Astrocyte of the spinal cord (primary cell): ENCODE results near the gene CYSLTR2.

ENCODE experiments used
- DNase-seq: peaks from one replicate; pipeline ENCODE4 v3.0.0; 2011; ENCODE audit warnings: low read depth, low spot score
- H3K4me3 ChIP-seq: 2 replicates; pipeline ENCODE4 v1.5.1; 2011; ENCODE audit warnings: low read depth, mild to moderate bottlenecking, low read length, moderate library complexity
- CTCF ChIP-seq: IDR thresholded peaks from 2 replicates; pipeline ENCODE4 v1.5.1; 2012; ENCODE audit warnings: low read depth, mild to moderate bottlenecking, low read length, inconsistent platforms
- in situ Hi-C: cut with HindIII; loops from 2 replicates; pipeline ENCODE4 v1.10.0; 2017; ENCODE audit warnings: low sequenced_read_pairs

The CYSLTR2 gene

DNA sequence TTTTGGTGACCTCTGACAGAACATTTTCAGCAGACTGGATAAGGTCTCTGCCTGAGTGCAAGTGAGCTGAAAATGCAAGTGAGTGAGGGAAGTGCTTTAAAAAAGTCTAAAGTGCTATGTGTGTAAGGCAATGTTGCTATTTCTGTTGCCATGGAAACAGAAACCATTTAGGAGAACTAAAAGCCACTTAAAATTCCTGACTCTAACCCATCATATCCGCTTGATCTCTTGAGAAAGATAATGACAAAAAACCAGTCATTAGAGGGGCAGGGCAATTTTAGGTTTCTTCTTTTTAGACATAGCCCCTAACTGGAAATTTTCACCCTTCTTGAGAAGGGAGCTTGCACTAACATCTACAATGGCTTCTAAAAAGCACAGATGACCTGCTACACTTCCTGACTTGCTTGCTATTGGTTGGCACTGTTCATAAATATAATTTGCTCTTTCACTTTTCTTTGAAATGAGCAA, at the start of gene CYSLTR2:
CYSLTR2 (plus strand) TSS at position 458 of the 468 bp plus-strand sequence. CDS start 52,889 bp downstream, outside the sequence.
- no peak within 1 kb of the TSS for H3K4me3 ChIP-seq
- DNase-seq, result peak; percentile 60
- TF ChIP-seq CTCF, result no peak
- in situ Hi-C loops, result no loop called here

DNA sequence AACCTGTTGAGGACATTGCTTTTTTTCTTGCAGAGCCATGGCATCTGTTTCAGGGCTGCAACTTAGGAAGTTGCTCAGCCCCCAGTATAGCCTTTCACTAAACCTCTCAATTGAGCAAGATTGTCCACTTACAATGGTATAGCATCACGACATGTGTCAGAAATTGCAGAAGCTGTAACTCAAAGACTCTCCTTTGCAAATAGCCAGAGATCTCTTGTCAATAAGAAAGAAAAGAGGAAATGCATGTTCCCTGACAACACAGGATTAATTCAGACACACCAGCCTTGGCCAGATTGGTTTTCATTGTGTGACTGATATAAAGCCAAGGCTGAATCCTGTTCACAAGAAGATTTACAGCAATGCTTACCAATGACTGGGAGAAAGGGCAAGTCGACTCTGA, 38.7 kb upstream of the CYSLTR2 start:
- no peak for TF ChIP-seq CTCF
- DNase-seq, result no peak
- in situ Hi-C loops, result no loop called here
- H3K4me3 ChIP-seq, result no peak overlapping the region

DNA sequence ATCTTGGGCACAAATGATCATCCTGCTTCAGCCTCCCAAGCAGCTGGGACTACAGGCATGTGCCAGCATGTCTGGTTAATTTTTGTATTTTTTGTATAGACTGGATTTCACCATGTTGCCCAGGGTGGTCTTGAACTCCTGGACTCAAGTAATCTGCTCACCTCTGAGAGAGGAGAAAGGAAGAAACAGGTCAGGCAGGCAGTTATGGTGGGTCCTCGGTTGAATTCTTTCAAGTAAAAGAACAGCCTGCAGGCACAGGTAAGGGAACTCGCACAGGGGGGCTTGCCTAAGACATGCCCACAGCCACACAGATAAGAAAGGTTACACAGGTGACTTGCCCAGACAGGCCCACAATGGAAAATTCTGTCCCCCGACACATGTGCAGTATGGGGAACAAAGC, 34.8 kb upstream of the CYSLTR2 start:
- DNase-seq, result no peak
- H3K4me3 ChIP-seq, result no peak overlapping the region
- no peak for TF ChIP-seq CTCF
- in situ Hi-C loops, result no loop called here

DNA sequence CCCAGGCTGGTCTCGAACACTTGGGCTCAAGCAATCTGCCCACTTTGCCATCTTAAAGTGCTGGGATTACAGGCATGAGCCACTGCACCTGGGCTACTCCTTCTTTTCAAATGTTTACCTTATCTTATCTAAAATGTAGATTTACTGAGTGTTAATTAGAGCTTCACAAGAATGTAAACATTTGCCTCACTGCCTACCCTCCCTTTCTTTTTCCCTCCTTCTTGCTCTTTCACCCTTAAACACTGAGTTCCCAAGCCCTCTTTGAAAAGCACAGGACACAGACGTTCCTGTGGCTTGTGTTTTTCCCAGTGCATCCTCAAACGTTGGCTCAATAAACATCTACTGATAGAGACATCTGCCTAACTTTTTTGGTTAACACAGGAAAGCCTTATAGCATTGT, 32.7 kb upstream of the CYSLTR2 start:
- no peak for TF ChIP-seq CTCF
- no peak overlapping the region for H3K4me3 ChIP-seq
- DNase-seq, result no peak
- in situ Hi-C loops, result no loop called here

GRCh38 chr13:48624016-48624415, 29.7 kb upstream of the CYSLTR2 start:
- no peak for TF ChIP-seq CTCF
- in situ Hi-C loops, result no loop called here
- H3K4me3 ChIP-seq, result no peak overlapping the region
- DNase-seq, result no peak

DNA sequence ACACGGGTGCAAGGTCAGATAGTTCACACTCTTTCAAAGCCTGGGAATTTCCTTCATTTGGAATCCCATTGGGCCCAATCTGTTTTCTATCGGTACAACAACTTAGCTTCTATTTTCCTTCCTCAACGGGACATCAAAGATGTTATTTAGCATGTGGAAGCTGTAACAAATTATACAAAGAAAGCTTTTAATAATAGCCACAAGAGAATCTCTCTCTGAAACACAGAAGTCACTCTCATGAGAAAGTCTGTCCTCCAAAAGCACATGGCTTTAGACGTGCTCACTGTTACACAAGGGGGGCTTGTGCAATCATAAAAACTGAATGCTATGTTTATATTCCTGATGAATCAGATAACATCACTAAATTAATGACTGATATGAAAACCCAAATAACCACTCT, 28.9 kb upstream of the CYSLTR2 start:
- TF ChIP-seq CTCF, result no peak
- in situ Hi-C loops, result no loop called here
- no peak overlapping the region for H3K4me3 ChIP-seq
- no peak for DNase-seq
